CD4-positive, alpha-beta T cell (primary cell): ENCODE measurements around the gene SREBF1. TPM values are rescaled to one million over a fixed set of nuclear protein-coding genes. Genes with fewer than 3 reads are reported as not detected.

Source experiments
- ATAC-seq: fragments of 200-7000 bp; cut with Tn5 transposase; one replicate; pipeline ENCODE4 v1.10.0; 2022; ENCODE audit warnings: mild to moderate bottlenecking; ENCODE audit not compliant: poor library complexity
- CTCF ChIA-PET: fragments of 350-600 bp; sonication (Branson Sonifier 250); formaldehyde crosslinking; loops from one replicate; lab custom pipeline; 2021; ENCODE audit warnings: antibody characterized with exemption, inconsistent platforms; lab: Charles Lee
- POLR2A ChIA-PET: fragments of 350-600 bp; sonication (Branson Sonifier 250); formaldehyde crosslinking; loops from one replicate; lab custom pipeline; 2021; ENCODE audit warnings: antibody characterized with exemption, inconsistent platforms; lab: Charles Lee
- DNase-seq, 14 experiments: peaks; one replicate each; pipeline ENCODE4 v3.0.0-alpha.2; 2013 to 2020; ENCODE audit warnings: mixed read lengths in 2 of 14
- H3K27ac ChIP-seq, 2 donors: one replicate each; pipeline versions ENCODE4 v1.5.1 to v1.7.0; 2013; ENCODE audit warnings: low read length in 2 of 2, low read depth in 1 of 2, mild to moderate bottlenecking in 1 of 2
- H3K27me3 ChIP-seq, 2 experiments: 1 replicate in 1 of 2; 2 replicates in 1 of 2; pipeline versions ENCODE4 v1.6.1 to v1.7.0; 2013; ENCODE audit warnings: low read length in 2 of 2, control low read depth in 1 of 2, mild to moderate bottlenecking in 1 of 2, moderate library complexity in 1 of 2; ENCODE audit not compliant: insufficient read depth in 2 of 2, control insufficient read depth in 1 of 2
- H3K36me3 ChIP-seq: one replicate; pipeline ENCODE4 v1.6.1; 2013; ENCODE audit warnings: low read length, control low read depth; ENCODE audit not compliant: insufficient read depth
- H3K4me1 ChIP-seq: one replicate; pipeline ENCODE4 v1.6.1; 2013; ENCODE audit warnings: low read length, control low read depth; ENCODE audit not compliant: insufficient read depth
- H3K4me3 ChIP-seq: one replicate; pipeline ENCODE4 v1.5.1; 2013; ENCODE audit warnings: mild to moderate bottlenecking, low read length, moderate library complexity
- H3K9me3 ChIP-seq, 2 experiments: 1 replicate in 1 of 2; 2 replicates in 1 of 2; pipeline versions ENCODE4 v1.6.1 to v1.7.0; 2013; ENCODE audit warnings: low read length in 2 of 2, mild to moderate bottlenecking in 2 of 2, control low read depth in 1 of 2, moderate library complexity in 1 of 2; ENCODE audit not compliant: control insufficient read depth in 1 of 2, insufficient read depth in 1 of 2
- H3K27ac Mint-ChIP-seq: one replicate; pipeline ENCODE4 v1.8.0; 2020; ENCODE audit warnings: mixed read lengths
- H3K27me3 Mint-ChIP-seq: one replicate; pipeline ENCODE4 v1.8.0; 2021; ENCODE audit warnings: mixed read lengths
- H3K36me3 Mint-ChIP-seq: one replicate; pipeline ENCODE4 v1.8.0; 2021; ENCODE audit warnings: low read depth, mixed read lengths
- H3K4me1 Mint-ChIP-seq: one replicate; pipeline ENCODE4 v1.8.0; 2021; ENCODE audit warnings: low read depth, mixed read lengths
- H3K4me3 Mint-ChIP-seq: one replicate; pipeline ENCODE4 v1.8.0; 2020; ENCODE audit warnings: mild to moderate bottlenecking, mixed read lengths
- H3K9me3 Mint-ChIP-seq: one replicate; pipeline ENCODE4 v1.8.0; 2020; ENCODE audit warnings: mixed read lengths
- intact Hi-C, 2 experiments: fragments of 100-400 bp; cut with DNase I in 1 of 2; cut with micrococcal nuclease in 1 of 2; formaldehyde crosslinking; loops; one replicate each; pipeline versions ENCODE4 v1.15.1 to v1.9.0; 2023 to 2025; cut with DNase I, micrococcal nuclease
- total RNA-seq, 174 experiments: library from RNA in 2 of 174; stranded (reverse) in 2 of 174; gene quantifications; one replicate each; pipeline ENCODE4 v1.2.3 and lab custom pipeline; 2021 to 2026
- TF ChIP-seq, protein P1 (sequence below): fragments of 200-600 bp; IDR thresholded peaks from one replicate; pipeline ENCODE4 v1.8.0; 2022; ENCODE audit warnings: antibody characterized with exemption, mild to moderate bottlenecking

SREBF1 gene
- total RNA-seq, 2 experiments from 2014 or later, result 249 to 264 TPM

DNA sequence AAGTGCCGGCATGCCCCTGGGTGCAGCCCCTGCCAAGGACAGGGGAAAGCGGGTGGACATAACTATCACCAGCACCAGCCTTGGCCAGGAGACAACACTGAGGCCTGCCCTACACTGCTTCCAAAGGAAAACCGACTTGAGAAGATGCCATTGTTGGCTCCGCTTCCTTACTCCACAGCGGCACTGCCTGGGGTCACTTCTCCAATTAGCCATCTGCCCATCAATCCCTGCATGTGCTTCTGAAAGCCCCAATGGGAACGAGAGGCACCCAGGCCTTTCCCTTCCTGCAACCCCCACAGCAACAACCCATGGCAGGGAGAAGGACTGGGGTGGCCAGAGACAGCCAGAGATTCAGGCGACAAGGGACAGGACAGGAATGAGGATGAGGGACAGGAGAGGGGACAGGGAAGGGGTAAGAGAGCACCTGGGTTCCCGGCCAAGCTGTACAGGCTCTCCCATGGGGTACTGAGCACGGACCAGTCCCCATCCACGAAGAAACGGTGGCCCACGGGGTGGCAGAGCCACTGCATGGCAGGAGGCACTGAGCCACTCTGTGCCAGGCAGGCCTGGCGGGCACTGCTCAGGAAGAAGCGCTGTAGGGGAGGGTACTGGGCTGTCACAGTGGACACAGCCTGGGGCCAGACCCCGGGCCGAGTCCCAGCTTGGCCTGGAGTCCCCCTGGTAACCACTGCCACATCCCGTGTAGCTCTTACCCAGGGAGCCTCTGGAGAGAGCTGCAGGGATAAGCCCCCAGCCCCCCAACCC is 21.2 kb downstream of the SREBF1 start:
- Histone ChIP-seq H3K9me3 (no peaks in the 10 kb centered on the region), H3K4me1 (peaks cover 28% of the 10 kb centered on the region), H3K27ac (no peak overlapping the region), H3K27me3 (no peaks in the 10 kb centered on the region), H3K4me3 (no peak overlapping the region), H3K36me3 (peaks cover 73% of the 10 kb centered on the region)
- no peaks in the 10 kb centered on the region for H3K9me3 Mint-ChIP-seq
- H3K27me3 Mint-ChIP-seq, result no peaks in the 10 kb centered on the region
- no peak overlapping the region for H3K27ac Mint-ChIP-seq
- TF ChIP-seq, protein P1, sequence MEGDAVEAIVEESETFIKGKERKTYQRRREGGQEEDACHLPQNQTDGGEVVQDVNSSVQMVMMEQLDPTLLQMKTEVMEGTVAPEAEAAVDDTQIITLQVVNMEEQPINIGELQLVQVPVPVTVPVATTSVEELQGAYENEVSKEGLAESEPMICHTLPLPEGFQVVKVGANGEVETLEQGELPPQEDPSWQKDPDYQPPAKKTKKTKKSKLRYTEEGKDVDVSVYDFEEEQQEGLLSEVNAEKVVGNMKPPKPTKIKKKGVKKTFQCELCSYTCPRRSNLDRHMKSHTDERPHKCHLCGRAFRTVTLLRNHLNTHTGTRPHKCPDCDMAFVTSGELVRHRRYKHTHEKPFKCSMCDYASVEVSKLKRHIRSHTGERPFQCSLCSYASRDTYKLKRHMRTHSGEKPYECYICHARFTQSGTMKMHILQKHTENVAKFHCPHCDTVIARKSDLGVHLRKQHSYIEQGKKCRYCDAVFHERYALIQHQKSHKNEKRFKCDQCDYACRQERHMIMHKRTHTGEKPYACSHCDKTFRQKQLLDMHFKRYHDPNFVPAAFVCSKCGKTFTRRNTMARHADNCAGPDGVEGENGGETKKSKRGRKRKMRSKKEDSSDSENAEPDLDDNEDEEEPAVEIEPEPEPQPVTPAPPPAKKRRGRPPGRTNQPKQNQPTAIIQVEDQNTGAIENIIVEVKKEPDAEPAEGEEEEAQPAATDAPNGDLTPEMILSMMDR, result no peak
- H3K4me3 Mint-ChIP-seq, result no peak overlapping the region
- peaks cover 75% of the 10 kb centered on the region for H3K36me3 Mint-ChIP-seq
- ATAC-seq, result no peak
- ChIA-PET CTCF (no interaction called here), POLR2A (interaction anchor here (2.0 kb wide), 1 partner anchor 21 kb away, joined by 5 read pairs; no protein-coding TSS in a partner anchor)
- DNase-seq, result no peak
- intact Hi-C loops, result no loop called here
- peaks cover 19% of the 10 kb centered on the region for H3K4me1 Mint-ChIP-seq

DNA sequence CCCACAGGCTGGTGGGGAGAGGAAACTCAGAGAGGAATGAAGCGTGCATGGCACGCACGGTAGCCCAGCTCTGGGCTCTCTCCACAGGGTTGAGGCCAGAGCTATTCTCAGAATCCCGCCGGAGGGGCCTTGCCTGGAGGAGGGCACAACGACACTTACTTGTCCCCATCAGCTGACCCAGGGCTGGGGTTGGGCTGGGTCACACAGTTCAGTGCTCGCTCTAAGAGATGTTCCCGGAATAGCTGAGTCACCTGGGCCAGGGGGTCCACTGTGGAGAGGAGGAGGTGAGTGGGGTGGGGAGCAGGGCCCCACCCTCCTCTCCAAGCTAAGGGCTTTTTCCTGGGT is 21.8 kb downstream of the SREBF1 start:
- CTCF ChIA-PET, result no interaction called here
- no peak for DNase-seq
- Mint-ChIP-seq H3K27ac (no peak overlapping the region), H3K4me3 (no peak overlapping the region), H3K9me3 (no peaks in the 10 kb centered on the region), H3K27me3 (no peaks in the 10 kb centered on the region), H3K36me3 (peaks cover 72% of the 10 kb centered on the region), H3K4me1 (peaks cover 14% of the 10 kb centered on the region)
- peaks cover 22% of the 10 kb centered on the region for H3K4me1 ChIP-seq
- H3K4me3 ChIP-seq, result no peak overlapping the region
- no peak overlapping the region for H3K27ac ChIP-seq
- H3K27me3 ChIP-seq, result no peaks in the 10 kb centered on the region
- TF ChIP-seq, protein P1, result no peak
- no peaks in the 10 kb centered on the region for H3K9me3 ChIP-seq
- POLR2A ChIA-PET, result interaction anchor here (2.0 kb wide), 1 partner anchor 21 kb away, joined by 5 read pairs; no protein-coding TSS in a partner anchor
- peaks cover 70% of the 10 kb centered on the region for H3K36me3 ChIP-seq
- intact Hi-C loops, result no loop called here
- ATAC-seq, result no peak

- H3K4me3 ChIP-seq, result no peak overlapping the region
- ChIA-PET CTCF (interaction anchor here (3.5 kb wide), 1 partner anchor 46 kb away, joined by 27 read pairs; no protein-coding TSS in a partner anchor), POLR2A (interaction anchor here (1.4 to 2.0 kb wide), 2 partner anchors 22 to 219 kb away, joined by 5 read pairs; no protein-coding TSS in a partner anchor)
- TF ChIP-seq, protein P1, result no peak
- H3K9me3 ChIP-seq, result no peaks in the 10 kb centered on the region
- H3K4me3 Mint-ChIP-seq, result no peak overlapping the region
- H3K36me3 ChIP-seq, result peaks cover 64% of the 10 kb centered on the region
- H3K4me1 Mint-ChIP-seq, result peaks cover 8% of the 10 kb centered on the region
- no peak overlapping the region for H3K27ac ChIP-seq
- no peaks in the 10 kb centered on the region for H3K9me3 Mint-ChIP-seq
- peaks cover 16% of the 10 kb centered on the region for H3K4me1 ChIP-seq
- H3K27ac Mint-ChIP-seq, result no peak overlapping the region
- no peaks in the 10 kb centered on the region for H3K27me3 Mint-ChIP-seq
- intact Hi-C loops, result loop anchor here (1.0 to 5.0 kb wide), 2 partner anchors 103 to 105 kb away; no protein-coding TSS in a partner anchor
- no peaks in the 10 kb centered on the region for H3K27me3 ChIP-seq
- no peak for ATAC-seq
- peaks cover 66% of the 10 kb centered on the region for H3K36me3 Mint-ChIP-seq
- no peak for DNase-seq
These were observed 22.4 kb downstream of the SREBF1 start for GRCh38 chr17:17814162-17815061.
